Measurements from ENCODE around the gene NPL.

Gene NPL

GRCh38 chr1:182777386-182777785 lies 12.2 kb upstream of the NPL start:
- in situ Hi-C loops (cut with HindIII; ENCODE audit: low sequenced_read_pairs), result no loop called here

GRCh38 chr1:182778862-182779261 lies 10.7 kb upstream of the NPL start:
- in situ Hi-C loops (cut with HindIII; ENCODE audit: low sequenced_read_pairs), result no loop called here

- in situ Hi-C loops (cut with HindIII; ENCODE audit: low sequenced_read_pairs), result no loop called here
These were observed 10.0 kb upstream of the NPL start for GRCh38 chr1:182779530-182779929.

GRCh38 chr1:182781841-182782586 lies 7.6 kb upstream of the NPL start:
- in situ Hi-C loops (cut with HindIII; ENCODE audit: low sequenced_read_pairs), result loop anchor here (5.0 kb wide), 1 partner anchor 185 kb away; no protein-coding TSS in a partner anchor

- in situ Hi-C loops (cut with HindIII; ENCODE audit: low sequenced_read_pairs), result loop anchor here (5.0 kb wide), 1 partner anchor 185 kb away; no protein-coding TSS in a partner anchor
These were observed 7.0 kb upstream of the NPL start for GRCh38 chr1:182782587-182782913.

GRCh38 chr1:182783068-182783467 lies 6.5 kb upstream of the NPL start:
- in situ Hi-C loops (cut with HindIII; ENCODE audit: low sequenced_read_pairs), result loop anchor here (5.0 kb wide), 1 partner anchor 186 kb away; no protein-coding TSS in a partner anchor

- in situ Hi-C loops (cut with HindIII; ENCODE audit: low sequenced_read_pairs), result loop anchor here (5.0 kb wide), 1 partner anchor 187 kb away; no protein-coding TSS in a partner anchor
These were observed 4.9 kb upstream of the NPL start for GRCh38 chr1:182784556-182785171.

GRCh38 chr1:182785181-182785580 lies 4.4 kb upstream of the NPL start:
- in situ Hi-C loops (cut with HindIII; ENCODE audit: low sequenced_read_pairs), result no loop called here

GRCh38 chr1:182786223-182786994 lies 3.2 kb upstream of the NPL start:
- in situ Hi-C loops (cut with HindIII; ENCODE audit: low sequenced_read_pairs), result no loop called here

GRCh38 chr1:182786995-182787324 lies 2.6 kb upstream of the NPL start:
- in situ Hi-C loops (cut with HindIII; ENCODE audit: low sequenced_read_pairs), result no loop called here

GRCh38 chr1:182791281-182792179 lies 2.0 kb downstream of the NPL start:
- in situ Hi-C loops (cut with HindIII; ENCODE audit: low sequenced_read_pairs), result no loop called here

GRCh38 chr1:182794091-182794490 lies 4.5 kb downstream of the NPL start:
- in situ Hi-C loops (cut with HindIII; ENCODE audit: low sequenced_read_pairs), result no loop called here

- in situ Hi-C loops (cut with HindIII; ENCODE audit: low sequenced_read_pairs), result no loop called here
These were observed 5.2 kb downstream of the NPL start for GRCh38 chr1:182794676-182795201.

- in situ Hi-C loops (cut with HindIII; ENCODE audit: low sequenced_read_pairs), result no loop called here
These were observed 6.1 kb downstream of the NPL start for GRCh38 chr1:182795563-182796228.

GRCh38 chr1:182802006-182802803 lies 12.6 kb downstream of the NPL start:
- in situ Hi-C loops (cut with HindIII; ENCODE audit: low sequenced_read_pairs), result no loop called here

GRCh38 chr1:182803846-182804245 lies 14.3 kb downstream of the NPL start:
- in situ Hi-C loops (cut with HindIII; ENCODE audit: low sequenced_read_pairs), result no loop called here

GRCh38 chr1:182806015-182806678 lies 16.6 kb downstream of the NPL start:
- in situ Hi-C loops (cut with HindIII; ENCODE audit: low sequenced_read_pairs), result no loop called here

- in situ Hi-C loops (cut with HindIII; ENCODE audit: low sequenced_read_pairs), result no loop called here
These were observed 18.3 kb downstream of the NPL start for GRCh38 chr1:182807907-182808306.
